HAP-1 (cell line): ENCODE data around the gene PBRM1.
"Not testable (repeated sequence)": the region's sequence is repeated elsewhere in the genome, so short reads cannot be mapped to it uniquely, and the experiment has no call there.

ENCODE experiments used
- DNase-seq, 2 experiments: peaks; one replicate each; pipeline ENCODE4 v3.0.0-alpha.2; 2016 to 2020; ENCODE audit warnings: low spot score in 2 of 2
- H3K27me3 ChIP-seq: fragments of 250-450 bp; sonication (Bioruptor Pico); 2 replicates; pipeline ENCODE4 v1.5.1; 2020; ENCODE audit warnings: low read depth, mild to moderate bottlenecking, moderate library complexity
- H3K36me3 ChIP-seq: fragments of 250-450 bp; sonication (Bioruptor Pico); replicated peaks from 2 replicates; pipeline ENCODE4 v1.5.1; 2020; ENCODE audit warnings: mild to moderate bottlenecking
- H3K4me1 ChIP-seq: fragments of 250-450 bp; sonication (Bioruptor Pico); 2 replicates; pipeline ENCODE4 v1.5.1; 2020; ENCODE audit warnings: mild to moderate bottlenecking
- H3K4me3 ChIP-seq: fragments of 250-450 bp; sonication (Bioruptor Pico); 2 replicates; pipeline ENCODE4 v1.5.1; 2020; ENCODE audit warnings: mild to moderate bottlenecking, moderate library complexity
- H3K9me3 ChIP-seq: fragments of 250-450 bp; sonication (Bioruptor Pico); 2 replicates; pipeline ENCODE4 v1.5.1; 2020; ENCODE audit warnings: mild to moderate bottlenecking, moderate library complexity
- in situ Hi-C: fragments of 300-500 bp; cut with MboI; formaldehyde crosslinking; loops from 3 replicates; pipeline ENCODE4 v1.14.3; 2020; ENCODE audit warnings: low sequenced_read_pairs, inconsistent platforms, mixed read lengths

The PBRM1 gene

DNA sequence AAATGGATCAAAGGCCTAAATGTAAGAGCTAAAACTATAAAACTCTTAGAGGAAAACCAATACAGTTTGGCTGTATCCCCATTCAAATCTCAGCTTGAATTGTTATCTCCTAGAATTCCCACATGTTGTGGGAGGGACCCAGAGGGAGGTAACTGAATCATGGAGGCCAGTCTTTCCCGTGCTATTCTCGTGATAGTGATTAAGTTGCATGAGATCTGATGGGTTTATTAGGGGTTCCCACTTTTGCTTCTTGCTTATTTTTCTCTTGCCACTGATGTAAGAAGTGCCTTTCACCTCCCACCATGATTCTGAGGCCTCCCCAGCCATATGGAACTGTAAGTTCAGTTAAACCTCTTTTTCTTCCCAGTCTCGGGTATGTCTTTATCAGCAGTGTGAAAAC lies 9.5 kb downstream of the PBRM1 start:
- not testable (repeated sequence) for H3K4me1 ChIP-seq, H3K9me3 ChIP-seq, H3K27me3 ChIP-seq, H3K4me3 ChIP-seq, DNase-seq
- in situ Hi-C loops: loop anchor here (25.0 kb wide), 1 partner anchor 414 kb away; no protein-coding TSS in a partner anchor
- peaks cover 37% of the 10 kb centered on the region for H3K36me3 ChIP-seq

- in situ Hi-C loops: no loop called here
- Histone ChIP-seq H3K9me3 (no peaks in the 10 kb centered on the region), H3K36me3 (peaks cover 11% of the 10 kb centered on the region), H3K27me3 (no peaks in the 10 kb centered on the region), H3K4me3 (no peak overlapping the region), H3K4me1 (peaks cover 42% of the 10 kb centered on the region)
- no peak for DNase-seq
Observed at GRCh38 chr3:52671676-52672075, 14.0 kb downstream of the PBRM1 start.

- no peaks in the 10 kb centered on the region for H3K9me3 ChIP-seq
- peaks cover 42% of the 10 kb centered on the region for H3K4me1 ChIP-seq
- peak; percentile 67 to 78 for DNase-seq
- H3K27me3 ChIP-seq: no peaks in the 10 kb centered on the region
- in situ Hi-C loops: no loop called here
- peaks cover 6% of the 10 kb centered on the region for H3K36me3 ChIP-seq
- H3K4me3 ChIP-seq: no peak overlapping the region
Observed at GRCh38 chr3:52670621-52671521, 14.8 kb downstream of the PBRM1 start.

GRCh38 chr3:52663098-52663497 lies 22.6 kb downstream of the PBRM1 start:
- in situ Hi-C loops: no loop called here
- Histone ChIP-seq H3K36me3 (peaks cover 32% of the 10 kb centered on the region), H3K9me3 (no peaks in the 10 kb centered on the region), H3K4me1 (peaks cover 3% of the 10 kb centered on the region), H3K4me3 (no peak overlapping the region), H3K27me3 (no peaks in the 10 kb centered on the region)
- no peak for DNase-seq

DNA sequence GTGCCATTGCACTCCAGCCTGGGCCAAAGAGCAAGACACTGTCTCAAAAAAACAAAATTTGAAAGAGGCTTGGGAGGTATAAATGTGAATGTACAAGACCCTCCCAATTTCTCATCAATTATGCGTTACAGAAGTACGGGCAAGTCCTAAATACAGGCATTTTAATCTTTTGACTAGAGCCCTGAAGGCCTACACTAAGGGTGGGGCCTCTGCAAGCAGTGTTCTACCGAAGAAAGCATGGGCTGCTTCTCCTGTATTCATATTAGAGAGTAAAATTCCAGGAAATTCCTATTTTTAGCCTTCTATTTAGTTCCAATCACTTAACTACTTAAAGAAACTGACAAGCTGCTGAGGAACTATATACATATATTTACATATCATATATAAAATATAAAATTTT lies 25.7 kb downstream of the PBRM1 start:
- Histone ChIP-seq H3K4me3 (no peak overlapping the region), H3K27me3 (no peaks in the 10 kb centered on the region), H3K36me3 (peaks cover 59% of the 10 kb centered on the region), H3K4me1 (no peaks in the 10 kb centered on the region), H3K9me3 (no peaks in the 10 kb centered on the region)
- DNase-seq: no peak
- in situ Hi-C loops: no loop called here

DNA sequence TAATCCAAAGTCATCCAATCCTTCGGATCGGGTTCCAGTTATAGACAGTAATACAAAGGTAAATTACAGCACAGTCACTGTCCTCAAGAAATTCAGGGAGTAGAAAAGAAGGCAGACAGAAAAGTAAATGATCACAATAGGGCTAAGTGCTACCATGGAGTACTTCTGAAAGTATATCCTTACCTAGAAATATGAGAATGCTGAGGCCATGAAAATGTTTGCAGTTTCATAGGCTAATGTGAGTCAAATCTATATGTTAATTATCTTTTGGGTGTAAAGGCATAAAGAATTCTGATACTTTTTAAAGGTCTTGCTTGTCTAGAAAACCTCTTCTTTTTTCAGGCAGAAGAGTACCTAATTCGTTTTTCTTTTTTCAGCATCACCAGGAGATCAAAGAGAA lies 29.8 kb downstream of the PBRM1 start:
- peaks cover 67% of the 10 kb centered on the region for H3K36me3 ChIP-seq
- in situ Hi-C loops: no loop called here
- no peak for DNase-seq
- no peaks in the 10 kb centered on the region for H3K4me1 ChIP-seq
- H3K4me3 ChIP-seq: no peak overlapping the region
- H3K27me3 ChIP-seq: no peaks in the 10 kb centered on the region
- H3K9me3 ChIP-seq: no peaks in the 10 kb centered on the region

- Histone ChIP-seq H3K4me3 (no peak overlapping the region), H3K27me3 (no peaks in the 10 kb centered on the region), H3K36me3 (peaks cover 44% of the 10 kb centered on the region), H3K4me1 (no peaks in the 10 kb centered on the region; the same call in 1 of the 2 replicates), H3K9me3 (no peaks in the 10 kb centered on the region)
- in situ Hi-C loops: no loop called here
- no peak for DNase-seq
Observed at GRCh38 chr3:52651592-52651991, 34.1 kb downstream of the PBRM1 start.

DNA sequence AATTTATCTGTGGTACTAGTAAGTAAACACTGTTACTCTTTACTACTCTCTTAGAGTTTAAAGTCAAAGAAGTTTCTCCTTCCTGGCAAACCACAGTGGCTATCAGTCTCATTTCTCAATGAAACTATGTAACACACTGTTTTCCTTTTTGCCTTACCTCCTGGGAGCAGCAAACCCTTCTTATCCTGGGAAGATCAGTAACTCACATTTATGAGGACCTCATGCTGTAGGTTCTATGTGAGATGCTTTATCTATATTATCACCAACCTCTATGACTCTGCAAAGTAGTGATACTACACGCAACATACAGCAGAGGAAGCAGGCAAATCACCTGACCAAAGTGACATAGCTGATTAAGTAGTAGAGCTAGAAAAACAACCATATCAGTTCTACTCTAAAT lies 35.3 kb downstream of the PBRM1 start:
- H3K4me1 ChIP-seq: no peaks in the 10 kb centered on the region; the same call in 1 of the 2 replicates
- peaks cover 33% of the 10 kb centered on the region for H3K36me3 ChIP-seq
- no peaks in the 10 kb centered on the region for H3K27me3 ChIP-seq
- in situ Hi-C loops: no loop called here
- DNase-seq: no peak
- H3K9me3 ChIP-seq: no peaks in the 10 kb centered on the region
- H3K4me3 ChIP-seq: no peak overlapping the region

DNA sequence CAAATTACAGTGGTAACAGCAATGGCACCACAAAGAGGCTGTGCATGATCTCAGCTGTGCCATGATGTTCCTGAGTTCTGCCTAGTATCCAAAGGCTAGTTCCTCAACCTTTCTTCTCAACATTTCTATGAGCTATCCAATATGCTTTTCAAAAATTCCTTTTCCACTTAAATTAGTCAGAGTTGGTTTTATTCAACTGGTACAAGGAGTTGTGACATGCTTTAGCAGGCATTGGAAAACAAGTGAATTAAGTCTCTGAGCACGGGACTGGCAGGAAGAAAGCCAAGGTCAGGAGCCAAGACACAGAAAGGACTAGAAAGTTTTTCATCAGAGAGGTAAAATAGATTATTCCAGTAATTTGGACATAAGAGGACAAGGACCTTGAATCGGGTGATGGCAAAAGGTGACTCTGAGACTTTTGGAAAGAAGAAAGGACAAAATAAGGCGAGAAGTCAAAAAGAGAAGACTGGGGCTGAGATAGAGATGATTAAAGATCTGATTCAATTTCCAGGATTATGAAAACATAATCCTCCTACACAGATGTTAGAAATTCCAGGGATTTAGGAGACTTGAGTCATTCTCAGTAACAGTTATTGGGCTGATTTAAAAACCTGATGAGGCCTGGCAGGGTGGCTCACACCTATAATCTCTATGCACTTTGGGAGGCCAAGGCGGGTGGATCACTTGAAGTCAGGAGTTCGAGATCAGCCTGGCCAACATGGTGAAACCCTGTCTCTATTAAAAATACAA lies 36.1 kb downstream of the PBRM1 start:
- Histone ChIP-seq H3K27me3 (no peaks in the 10 kb centered on the region), H3K4me3 (no peak overlapping the region), H3K9me3 (no peaks in the 10 kb centered on the region), H3K4me1 (no peaks in the 10 kb centered on the region; the same call in 1 of the 2 replicates), H3K36me3 (peaks cover 26% of the 10 kb centered on the region)
- DNase-seq: no peak
- in situ Hi-C loops: no loop called here

DNA sequence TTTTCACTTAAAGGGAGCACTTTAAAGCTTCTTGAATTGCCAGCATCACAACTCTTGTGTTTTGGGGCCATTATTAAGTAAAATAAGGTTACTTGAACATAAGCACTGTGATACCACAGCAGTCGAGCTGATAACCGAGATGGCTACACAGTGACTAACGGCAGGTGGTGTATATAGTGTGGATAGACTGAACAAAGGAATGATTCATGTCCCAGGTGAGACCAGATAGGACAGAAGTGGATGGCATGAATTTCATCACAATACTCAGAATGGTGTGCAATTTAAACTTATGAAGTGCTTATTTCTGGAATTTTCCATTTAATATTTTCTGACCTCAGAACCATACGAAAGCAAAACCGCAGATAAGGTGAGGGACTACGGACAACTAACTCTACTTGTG lies 40.2 kb downstream of the PBRM1 start:
- no peak overlapping the region for H3K4me3 ChIP-seq
- H3K4me1 ChIP-seq: no peaks in the 10 kb centered on the region; the same call in 1 of the 2 replicates
- in situ Hi-C loops: no loop called here
- DNase-seq: no peak
- H3K27me3 ChIP-seq: no peaks in the 10 kb centered on the region
- H3K9me3 ChIP-seq: no peaks in the 10 kb centered on the region
- peaks cover 19% of the 10 kb centered on the region for H3K36me3 ChIP-seq

DNA sequence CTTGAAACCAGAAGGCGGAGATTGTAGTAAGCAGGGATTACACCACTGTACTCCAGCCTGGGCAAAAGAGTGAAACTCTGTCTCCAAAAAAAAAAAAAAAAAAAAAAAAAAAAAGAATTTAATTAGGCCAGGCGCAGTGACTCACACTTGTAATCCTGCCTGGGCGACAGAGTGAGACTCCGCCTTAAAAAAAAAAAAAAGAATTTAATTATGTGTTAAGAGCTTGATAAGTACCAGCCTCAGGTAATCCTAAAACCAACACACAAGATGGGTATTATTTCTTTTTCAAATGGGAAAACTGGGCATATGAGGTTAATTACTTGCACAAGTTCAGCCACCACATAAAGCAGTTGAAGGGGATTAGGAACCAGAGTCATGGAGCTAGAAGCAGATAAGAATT lies 49.0 kb downstream of the PBRM1 start:
- peaks cover 31% of the 10 kb centered on the region for H3K36me3 ChIP-seq

GRCh38 chr3:52633786-52634185 lies 51.9 kb downstream of the PBRM1 start:
- Histone ChIP-seq H3K4me3 (no peak overlapping the region), H3K27me3 (no peaks in the 10 kb centered on the region), H3K36me3 (peaks cover 20% of the 10 kb centered on the region), H3K9me3 (no peaks in the 10 kb centered on the region), H3K4me1 (peaks cover 6% of the 10 kb centered on the region)
- DNase-seq: no peak
- in situ Hi-C loops: no loop called here

More for the DNA sequence above, 49.0 kb downstream of the PBRM1 start:
- no peaks in the 10 kb centered on the region for H3K27me3 ChIP-seq
- peak; percentile 35 to 73 for DNase-seq
- H3K9me3 ChIP-seq: no peaks in the 10 kb centered on the region
- in situ Hi-C loops: no loop called here
- H3K4me1 ChIP-seq: peaks cover 6% of the 10 kb centered on the region
- no peak overlapping the region for H3K4me3 ChIP-seq

GRCh38 chr3:52625041-52625440 lies 60.7 kb downstream of the PBRM1 start:
- Histone ChIP-seq H3K27me3 (no peaks in the 10 kb centered on the region), H3K4me3 (no peak overlapping the region), H3K36me3 (peaks cover 40% of the 10 kb centered on the region), H3K9me3 (no peaks in the 10 kb centered on the region), H3K4me1 (no peaks in the 10 kb centered on the region)
- in situ Hi-C loops: no loop called here
- no peak for DNase-seq

DNA sequence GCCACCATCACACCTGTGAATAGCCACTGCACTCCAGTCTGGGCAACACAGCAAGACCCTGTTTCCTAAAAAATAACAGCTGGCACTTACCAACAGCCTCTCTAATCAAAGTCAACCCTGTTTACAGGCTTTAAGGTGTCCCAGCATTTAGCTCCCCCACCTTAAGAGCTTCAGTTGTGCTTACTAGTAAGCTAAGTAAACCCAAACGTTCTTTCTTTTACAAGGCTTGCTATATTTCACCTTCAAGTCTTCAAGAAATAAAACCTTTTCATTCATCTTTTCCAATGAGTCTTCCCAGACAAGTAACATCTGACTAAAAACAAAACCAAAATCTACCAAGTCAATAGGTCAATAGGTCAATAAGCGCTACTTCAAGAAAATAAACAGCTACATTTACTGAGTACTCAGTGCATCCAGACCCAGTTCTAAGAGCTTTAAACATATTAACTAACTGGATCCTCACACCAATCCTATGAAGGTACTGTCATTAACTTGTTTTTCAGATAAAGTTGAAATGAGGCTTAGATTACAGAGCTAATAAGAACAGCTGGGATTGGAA lies 62.4 kb downstream of the PBRM1 start:
- Histone ChIP-seq H3K4me3 (no peak overlapping the region), H3K27me3 (no peaks in the 10 kb centered on the region), H3K36me3 (peaks cover 36% of the 10 kb centered on the region), H3K4me1 (no peaks in the 10 kb centered on the region), H3K9me3 (no peaks in the 10 kb centered on the region)
- in situ Hi-C loops: no loop called here
- DNase-seq: no peak
